Measurements from ENCODE around the gene DCST2.

Gene DCST2

DNA sequence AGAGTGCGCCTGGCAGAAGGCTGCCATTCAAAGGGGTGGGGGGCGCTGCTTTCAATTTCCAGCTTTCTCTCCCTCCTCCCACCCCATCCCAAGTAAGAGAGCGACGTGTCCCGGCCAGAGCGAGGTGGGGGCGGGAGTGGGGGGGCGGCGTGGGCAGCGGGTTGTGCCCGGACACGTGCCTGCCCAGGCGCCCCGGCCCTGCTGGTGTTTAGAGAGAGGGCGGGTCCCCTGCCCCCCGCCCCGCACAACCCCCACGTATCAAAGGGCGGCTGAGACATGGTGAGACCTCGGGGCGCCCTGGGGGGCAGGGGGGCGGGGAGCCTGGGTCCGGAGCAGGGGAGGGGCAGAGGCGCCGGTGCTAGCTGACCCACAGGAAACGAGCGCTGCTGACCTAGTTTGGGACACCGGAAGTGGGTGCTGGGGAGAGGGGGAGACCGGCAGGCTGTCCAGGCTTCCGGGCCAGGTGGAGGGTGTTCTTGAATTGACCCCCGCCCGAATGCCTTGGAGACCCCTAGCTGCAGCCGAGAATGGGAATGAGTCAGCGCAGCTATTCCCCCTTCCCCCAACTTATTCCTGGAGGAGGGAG lies 29.7 kb downstream of the DCST2 start:
- no peak for TF ChIP-seq EZH2 (IDR thresholded peaks at IDR 0.05; ENCODE audit: borderline replicate concordance, low read depth, low read length, severe bottlenecking)
- TF ChIP-seq, protein P1, sequence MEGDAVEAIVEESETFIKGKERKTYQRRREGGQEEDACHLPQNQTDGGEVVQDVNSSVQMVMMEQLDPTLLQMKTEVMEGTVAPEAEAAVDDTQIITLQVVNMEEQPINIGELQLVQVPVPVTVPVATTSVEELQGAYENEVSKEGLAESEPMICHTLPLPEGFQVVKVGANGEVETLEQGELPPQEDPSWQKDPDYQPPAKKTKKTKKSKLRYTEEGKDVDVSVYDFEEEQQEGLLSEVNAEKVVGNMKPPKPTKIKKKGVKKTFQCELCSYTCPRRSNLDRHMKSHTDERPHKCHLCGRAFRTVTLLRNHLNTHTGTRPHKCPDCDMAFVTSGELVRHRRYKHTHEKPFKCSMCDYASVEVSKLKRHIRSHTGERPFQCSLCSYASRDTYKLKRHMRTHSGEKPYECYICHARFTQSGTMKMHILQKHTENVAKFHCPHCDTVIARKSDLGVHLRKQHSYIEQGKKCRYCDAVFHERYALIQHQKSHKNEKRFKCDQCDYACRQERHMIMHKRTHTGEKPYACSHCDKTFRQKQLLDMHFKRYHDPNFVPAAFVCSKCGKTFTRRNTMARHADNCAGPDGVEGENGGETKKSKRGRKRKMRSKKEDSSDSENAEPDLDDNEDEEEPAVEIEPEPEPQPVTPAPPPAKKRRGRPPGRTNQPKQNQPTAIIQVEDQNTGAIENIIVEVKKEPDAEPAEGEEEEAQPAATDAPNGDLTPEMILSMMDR (IDR thresholded peaks at IDR 0.05; ENCODE audit: borderline replicate concordance, extremely low read depth, low read length, poor library complexity, severe bottlenecking) = no peak
- Histone ChIP-seq H4K20me1 (ENCODE audit: insufficient read depth, low read length) (peaks cover 67% of the 10 kb centered on the region), H3K27me3 (ENCODE audit: insufficient read depth, low read length, poor library complexity) (peaks cover 41% of the 10 kb centered on the region), H3K4me2 (ENCODE audit: insufficient read depth, low read length) (no peak overlapping the region), H3K4me3 (ENCODE audit: low read depth in 1 of 2, low read length in 2 of 2) (no peak overlapping the region), H3K79me2 (ENCODE audit: insufficient read depth, low read length) (no peaks in the 10 kb centered on the region), H3K27ac (ENCODE audit: low read length) (no peak overlapping the region), H3K36me3 (ENCODE audit: insufficient read depth, low read length) (no peaks in the 10 kb centered on the region), H3K9ac (ENCODE audit: low read depth, low read length) (no peak overlapping the region), H3K9me3 (ENCODE audit: insufficient read depth, low read length, severe bottlenecking) (no peaks in the 10 kb centered on the region), H3K4me1 (ENCODE audit: insufficient read depth, low read length) (peaks cover 25% of the 10 kb centered on the region), H2AFZ (ENCODE audit: low read depth, low read length) (no peak overlapping the region)
- no peak for ATAC-seq (ENCODE audit: insufficient read depth, low read depth)
- no peak for DNase-seq

DNA sequence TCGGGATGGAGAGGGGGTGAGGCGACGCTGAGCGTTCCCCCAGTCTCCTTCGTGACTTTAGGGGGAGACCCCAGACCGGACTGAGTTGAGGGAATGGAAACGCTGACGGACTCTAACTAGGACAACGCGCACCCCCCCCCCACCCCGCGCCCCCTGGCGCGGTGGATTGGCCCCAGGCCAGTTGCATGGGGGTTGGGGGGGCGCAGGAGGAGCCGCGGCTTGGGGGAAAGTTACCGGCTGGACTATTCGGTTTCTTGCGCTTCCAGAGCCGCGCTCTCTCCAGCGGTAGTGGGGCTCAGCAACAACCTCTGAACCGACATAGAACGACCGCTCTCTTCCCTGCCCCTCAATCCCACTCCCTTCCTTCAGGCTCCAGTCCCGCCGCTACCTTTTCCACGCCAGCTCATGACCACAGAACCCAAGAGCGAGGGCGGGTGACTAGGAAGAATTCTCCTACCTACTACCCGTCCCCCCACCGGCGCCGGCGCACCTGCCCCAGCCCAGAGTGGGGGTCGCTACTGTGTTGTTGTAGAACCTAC lies 30.3 kb downstream of the DCST2 start:
- Histone ChIP-seq H3K9me3 (ENCODE audit: insufficient read depth, low read length, severe bottlenecking) (no peaks in the 10 kb centered on the region), H3K79me2 (ENCODE audit: insufficient read depth, low read length) (no peaks in the 10 kb centered on the region), H3K27ac (ENCODE audit: low read length) (no peak overlapping the region), H4K20me1 (ENCODE audit: insufficient read depth, low read length) (peaks cover 73% of the 10 kb centered on the region), H3K36me3 (ENCODE audit: insufficient read depth, low read length) (no peaks in the 10 kb centered on the region), H3K4me1 (ENCODE audit: insufficient read depth, low read length) (peaks cover 31% of the 10 kb centered on the region), H2AFZ (ENCODE audit: low read depth, low read length) (no peak overlapping the region), H3K9ac (ENCODE audit: low read depth, low read length) (no peak overlapping the region), H3K27me3 (ENCODE audit: insufficient read depth, low read length, poor library complexity) (peaks cover 42% of the 10 kb centered on the region), H3K4me3 (ENCODE audit: low read depth in 1 of 2, low read length in 2 of 2) (no peak overlapping the region), H3K4me2 (ENCODE audit: insufficient read depth, low read length) (no peak overlapping the region)
- ATAC-seq (ENCODE audit: insufficient read depth, low read depth) (no peak), DNase-seq (no peak)
- TF ChIP-seq EZH2 (IDR thresholded peaks at IDR 0.05; ENCODE audit: borderline replicate concordance, low read depth, low read length, severe bottlenecking) = no peak
- TF ChIP-seq, protein P1 (IDR thresholded peaks at IDR 0.05; ENCODE audit: borderline replicate concordance, extremely low read depth, low read length, poor library complexity, severe bottlenecking) = no peak

DNA sequence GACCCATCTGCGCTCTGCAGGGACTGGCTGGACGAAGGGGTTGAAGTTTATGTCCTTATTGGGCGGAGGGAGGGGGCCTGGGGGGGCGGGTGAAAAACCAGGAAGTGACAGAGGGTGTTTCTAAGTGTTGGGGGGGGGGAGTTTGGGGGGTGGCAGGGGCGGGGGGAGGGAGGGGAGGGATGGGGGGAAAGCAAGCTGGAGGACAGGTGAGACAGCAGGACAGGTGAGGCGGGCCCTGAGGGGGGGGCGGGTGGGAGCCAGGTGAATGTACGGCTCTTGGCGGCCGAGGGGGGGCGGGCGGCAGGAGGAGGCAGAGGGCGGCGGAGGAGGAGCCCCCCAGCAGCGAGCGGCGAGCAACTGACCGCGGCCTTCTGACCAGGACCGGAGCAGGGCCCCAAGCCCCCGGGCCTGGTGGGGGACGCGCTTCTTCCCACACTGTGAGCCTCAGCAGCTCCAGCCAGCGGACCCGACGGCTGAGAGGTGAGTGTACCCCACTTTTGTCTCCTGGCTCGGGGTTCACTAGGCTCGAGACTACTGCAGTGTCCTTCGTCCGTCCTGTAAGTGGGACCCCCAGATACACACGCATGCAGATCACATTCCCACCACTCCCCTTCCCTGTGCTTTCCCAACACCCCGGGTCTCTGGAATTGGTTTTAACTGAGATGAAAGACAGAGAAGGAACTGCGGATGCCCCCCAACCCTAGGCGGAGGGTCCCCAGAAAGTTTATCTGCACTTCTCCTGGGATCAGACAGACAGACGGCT lies 30.9 kb downstream of the DCST2 start, which contains the start of gene ZBTB7B:
Gene ZBTB7B, plus strand, starts transcription at position 339 of the 763 bp plus-strand sequence. CDS start 11,859 bp downstream, outside the sequence.
- TF ChIP-seq EZH2 (IDR thresholded peaks at IDR 0.05; ENCODE audit: borderline replicate concordance, low read depth, low read length, severe bottlenecking) = no peak
- TF ChIP-seq, protein P1 (IDR thresholded peaks at IDR 0.05; ENCODE audit: borderline replicate concordance, extremely low read depth, low read length, poor library complexity, severe bottlenecking) = no peak
- Histone ChIP-seq H3K4me3 (ENCODE audit: low read depth in 1 of 2, low read length in 2 of 2) (no peak within 1 kb of the TSS), H4K20me1 (ENCODE audit: insufficient read depth, low read length) (peaks cover 74% of the 10 kb centered on the region), H3K4me1 (ENCODE audit: insufficient read depth, low read length) (peaks cover 37% of the 10 kb centered on the region), H3K79me2 (ENCODE audit: insufficient read depth, low read length) (no peaks in the 10 kb centered on the region), H2AFZ (ENCODE audit: low read depth, low read length) (no peak within 1 kb of the TSS), H3K27ac (ENCODE audit: low read length) (no peak within 1 kb of the TSS), H3K9ac (ENCODE audit: low read depth, low read length) (no peak within 1 kb of the TSS), H3K9me3 (ENCODE audit: insufficient read depth, low read length, severe bottlenecking) (no peaks in the 10 kb centered on the region), H3K36me3 (ENCODE audit: insufficient read depth, low read length) (no peaks in the 10 kb centered on the region), H3K27me3 (ENCODE audit: insufficient read depth, low read length, poor library complexity) (peaks cover 49% of the 10 kb centered on the region), H3K4me2 (ENCODE audit: insufficient read depth, low read length) (peak within 1 kb of the TSS; percentile 15; the same call in 1 of the 2 replicates)
- DNase-seq (no peak), ATAC-seq (ENCODE audit: insufficient read depth, low read depth) (no peak)
